ENCODE results near the gene PBX1.

PBX1 gene

DNA sequence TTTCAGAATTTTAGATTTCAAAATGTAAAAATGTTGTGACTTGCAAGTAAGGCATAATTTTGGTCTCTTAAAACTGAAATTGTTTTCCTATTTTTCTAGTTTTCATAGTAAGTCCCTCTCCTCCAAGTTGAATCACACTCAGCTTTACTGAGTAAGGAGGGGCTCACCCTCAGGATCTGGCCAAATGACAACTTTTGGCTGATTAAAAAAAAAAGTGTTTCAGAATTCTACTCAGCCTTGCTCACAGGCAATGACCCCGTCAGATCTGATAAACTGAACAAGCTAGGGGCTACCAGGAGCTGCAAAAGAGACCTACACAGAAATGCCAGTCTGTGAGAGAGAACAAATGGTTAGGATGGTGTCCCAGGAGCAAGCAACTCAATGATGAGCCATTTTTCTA is 159.8 kb downstream of the PBX1 start:
- H3K36me3 ChIP-seq (replicated peaks; ENCODE audit: low read depth, low read length): no peaks in the 10 kb centered on the region
- H3K27me3 ChIP-seq (ENCODE audit: low read depth, low read length): no peaks in the 10 kb centered on the region; the same call in 1 of the 2 replicates
- no peak overlapping the region for H3K4me2 ChIP-seq (ENCODE audit: low read length)
- H3K9me3 ChIP-seq (ENCODE audit: insufficient read depth, low read length): no peaks in the 10 kb centered on the region
- peaks cover 7% of the 10 kb centered on the region; the same call in 1 of the 2 replicates for H3K4me1 ChIP-seq (ENCODE audit: low read length)
- no peak overlapping the region for H3K27ac ChIP-seq (ENCODE audit: low read length)
- no peaks in the 10 kb centered on the region for H4K20me1 ChIP-seq (ENCODE audit: insufficient read depth, low read length)
- no peak overlapping the region for H2AFZ ChIP-seq (ENCODE audit: low read depth, low read length)
- H3K79me2 ChIP-seq (ENCODE audit: low read length): no peaks in the 10 kb centered on the region
- TF ChIP-seq, protein P1, sequence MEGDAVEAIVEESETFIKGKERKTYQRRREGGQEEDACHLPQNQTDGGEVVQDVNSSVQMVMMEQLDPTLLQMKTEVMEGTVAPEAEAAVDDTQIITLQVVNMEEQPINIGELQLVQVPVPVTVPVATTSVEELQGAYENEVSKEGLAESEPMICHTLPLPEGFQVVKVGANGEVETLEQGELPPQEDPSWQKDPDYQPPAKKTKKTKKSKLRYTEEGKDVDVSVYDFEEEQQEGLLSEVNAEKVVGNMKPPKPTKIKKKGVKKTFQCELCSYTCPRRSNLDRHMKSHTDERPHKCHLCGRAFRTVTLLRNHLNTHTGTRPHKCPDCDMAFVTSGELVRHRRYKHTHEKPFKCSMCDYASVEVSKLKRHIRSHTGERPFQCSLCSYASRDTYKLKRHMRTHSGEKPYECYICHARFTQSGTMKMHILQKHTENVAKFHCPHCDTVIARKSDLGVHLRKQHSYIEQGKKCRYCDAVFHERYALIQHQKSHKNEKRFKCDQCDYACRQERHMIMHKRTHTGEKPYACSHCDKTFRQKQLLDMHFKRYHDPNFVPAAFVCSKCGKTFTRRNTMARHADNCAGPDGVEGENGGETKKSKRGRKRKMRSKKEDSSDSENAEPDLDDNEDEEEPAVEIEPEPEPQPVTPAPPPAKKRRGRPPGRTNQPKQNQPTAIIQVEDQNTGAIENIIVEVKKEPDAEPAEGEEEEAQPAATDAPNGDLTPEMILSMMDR (IDR thresholded peaks at IDR 0.05; ENCODE audit: low read depth, low read length): no peak
- no peak for TF ChIP-seq EZH2phosphoT487 (IDR thresholded peaks at IDR 0.05; ENCODE audit: low read depth)
- no peak overlapping the region for H3K4me3 ChIP-seq (ENCODE audit: low read length)
- no peak overlapping the region for H3K9ac ChIP-seq (ENCODE audit: low read length)

DNA sequence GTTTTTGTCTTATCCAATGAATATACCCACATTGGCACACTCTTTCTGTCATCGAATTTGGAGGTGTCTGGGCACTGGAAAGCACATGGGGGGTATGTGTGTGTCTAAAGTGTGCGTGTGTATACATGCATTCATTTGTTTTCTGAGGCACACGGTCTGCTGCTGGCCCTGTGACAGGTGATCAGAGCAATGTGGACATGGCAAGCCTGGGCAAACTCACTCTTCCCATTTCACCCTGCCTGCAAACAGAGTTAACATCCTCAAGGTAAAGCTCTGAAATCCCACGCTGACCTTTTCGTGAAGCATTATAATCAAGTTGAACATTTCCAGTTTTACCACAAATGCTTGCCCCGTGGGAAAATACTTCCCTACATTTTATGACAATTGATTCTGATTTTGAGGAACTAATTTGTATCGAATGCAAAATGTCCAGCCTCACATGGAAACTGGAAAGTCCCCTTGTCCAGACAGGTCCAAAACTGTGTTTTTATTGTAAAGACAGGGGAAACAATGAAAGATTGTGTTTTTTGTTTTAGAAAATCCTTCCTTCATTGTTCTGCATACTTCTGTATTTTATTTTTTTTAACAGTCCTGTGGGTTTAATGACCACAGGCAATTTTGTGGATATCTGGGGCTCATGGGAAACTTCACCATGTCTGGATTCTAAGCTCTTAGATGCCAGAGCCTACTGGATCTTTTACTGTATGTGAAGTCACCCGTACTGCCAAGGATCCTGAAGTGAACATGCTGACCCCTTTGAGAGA is 160.9 kb downstream of the PBX1 start:
- TF ChIP-seq EZH2phosphoT487 (IDR thresholded peaks at IDR 0.05; ENCODE audit: low read depth): no peak
- TF ChIP-seq, protein P1 (IDR thresholded peaks at IDR 0.05; ENCODE audit: low read depth, low read length): no peak
- H3K27ac ChIP-seq (ENCODE audit: low read length): no peak overlapping the region
- H3K79me2 ChIP-seq (ENCODE audit: low read length): no peaks in the 10 kb centered on the region
- H2AFZ ChIP-seq (ENCODE audit: low read depth, low read length): no peak overlapping the region
- peaks cover 7% of the 10 kb centered on the region; the same call in 1 of the 2 replicates for H3K4me1 ChIP-seq (ENCODE audit: low read length)
- no peaks in the 10 kb centered on the region for H4K20me1 ChIP-seq (ENCODE audit: insufficient read depth, low read length)
- H3K36me3 ChIP-seq (replicated peaks; ENCODE audit: low read depth, low read length): no peaks in the 10 kb centered on the region
- H3K27me3 ChIP-seq (ENCODE audit: low read depth, low read length): no peaks in the 10 kb centered on the region; the same call in 1 of the 2 replicates
- no peak overlapping the region for H3K4me3 ChIP-seq (ENCODE audit: low read length)
- H3K4me2 ChIP-seq (ENCODE audit: low read length): no peak overlapping the region
- H3K9me3 ChIP-seq (ENCODE audit: insufficient read depth, low read length): no peaks in the 10 kb centered on the region
- H3K9ac ChIP-seq (ENCODE audit: low read length): no peak overlapping the region

DNA sequence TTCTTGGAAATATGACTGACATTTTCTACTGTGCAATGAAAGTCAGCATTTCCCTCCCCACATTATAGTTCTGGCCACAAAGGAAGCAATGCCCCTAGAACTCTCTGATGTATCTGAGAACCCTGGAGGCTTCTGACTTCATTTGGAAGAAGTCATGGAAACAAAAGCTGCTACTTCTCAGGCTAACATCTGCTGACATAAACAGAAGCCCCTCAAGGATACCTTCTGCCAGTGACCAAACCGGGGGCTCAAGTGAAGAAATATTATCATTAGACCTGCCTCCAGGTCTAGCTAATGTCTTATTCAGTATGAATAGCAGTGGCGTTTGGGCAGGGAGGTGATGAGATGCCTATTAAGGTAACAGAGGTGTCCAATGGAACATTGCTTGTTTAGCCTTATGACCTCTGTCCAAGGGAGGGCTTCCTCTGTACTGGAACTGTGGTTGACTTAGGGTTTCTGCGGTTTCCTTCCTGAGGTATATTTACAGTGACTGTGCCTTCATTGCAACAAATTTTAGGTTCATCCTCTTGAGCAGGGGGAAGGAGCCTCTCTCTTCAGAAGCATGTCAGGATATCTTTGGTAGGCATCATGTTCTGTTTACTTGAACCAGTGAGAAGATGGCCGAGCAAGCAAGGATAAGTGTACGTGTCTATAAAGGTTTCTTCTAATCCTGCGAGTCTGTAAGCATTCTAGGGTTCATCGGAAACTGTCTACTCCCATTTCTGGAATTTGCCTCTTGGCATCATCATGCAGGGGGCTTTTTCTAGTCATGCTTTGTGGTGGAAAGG is 161.7 kb downstream of the PBX1 start:
- H4K20me1 ChIP-seq (ENCODE audit: insufficient read depth, low read length): no peaks in the 10 kb centered on the region
- H3K79me2 ChIP-seq (ENCODE audit: low read length): no peaks in the 10 kb centered on the region
- H3K27ac ChIP-seq (ENCODE audit: low read length): no peak overlapping the region
- no peak overlapping the region for H2AFZ ChIP-seq (ENCODE audit: low read depth, low read length)
- no peak for TF ChIP-seq EZH2phosphoT487 (IDR thresholded peaks at IDR 0.05; ENCODE audit: low read depth)
- TF ChIP-seq, protein P1 (IDR thresholded peaks at IDR 0.05; ENCODE audit: low read depth, low read length): no peak
- no peaks in the 10 kb centered on the region; the same call in 1 of the 2 replicates for H3K27me3 ChIP-seq (ENCODE audit: low read depth, low read length)
- H3K9ac ChIP-seq (ENCODE audit: low read length): no peak overlapping the region
- H3K4me1 ChIP-seq (ENCODE audit: low read length): peaks cover 7% of the 10 kb centered on the region; the same call in 1 of the 2 replicates
- no peaks in the 10 kb centered on the region for H3K36me3 ChIP-seq (replicated peaks; ENCODE audit: low read depth, low read length)
- no peak overlapping the region for H3K4me2 ChIP-seq (ENCODE audit: low read length)
- no peaks in the 10 kb centered on the region for H3K9me3 ChIP-seq (ENCODE audit: insufficient read depth, low read length)
- H3K4me3 ChIP-seq (ENCODE audit: low read length): no peak overlapping the region

DNA sequence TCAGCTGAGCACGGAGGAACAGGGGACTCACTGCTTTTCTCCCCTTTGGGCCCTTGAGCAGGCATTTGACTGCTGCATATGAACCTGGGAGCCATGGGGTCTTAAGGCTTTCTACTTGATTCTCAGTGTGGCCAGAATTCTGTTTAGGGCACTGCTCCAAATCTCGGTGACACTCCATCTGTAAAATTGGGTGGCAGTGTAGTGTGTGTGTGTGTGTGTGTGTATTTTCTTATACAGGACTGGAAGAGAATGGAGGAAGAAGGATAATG is 162.2 kb downstream of the PBX1 start:
- H3K79me2 ChIP-seq (ENCODE audit: low read length): no peaks in the 10 kb centered on the region
- H3K27ac ChIP-seq (ENCODE audit: low read length): no peak overlapping the region
- no peaks in the 10 kb centered on the region for H3K36me3 ChIP-seq (replicated peaks; ENCODE audit: low read depth, low read length)
- no peaks in the 10 kb centered on the region; the same call in 1 of the 2 replicates for H3K27me3 ChIP-seq (ENCODE audit: low read depth, low read length)
- H3K4me1 ChIP-seq (ENCODE audit: low read length): peaks cover 7% of the 10 kb centered on the region; the same call in 1 of the 2 replicates
- no peaks in the 10 kb centered on the region for H3K9me3 ChIP-seq (ENCODE audit: insufficient read depth, low read length)
- no peak overlapping the region for H3K9ac ChIP-seq (ENCODE audit: low read length)
- H2AFZ ChIP-seq (ENCODE audit: low read depth, low read length): no peak overlapping the region
- no peak for TF ChIP-seq EZH2phosphoT487 (IDR thresholded peaks at IDR 0.05; ENCODE audit: low read depth)
- TF ChIP-seq, protein P1 (IDR thresholded peaks at IDR 0.05; ENCODE audit: low read depth, low read length): no peak
- no peak overlapping the region for H3K4me2 ChIP-seq (ENCODE audit: low read length)
- no peaks in the 10 kb centered on the region for H4K20me1 ChIP-seq (ENCODE audit: insufficient read depth, low read length)
- no peak overlapping the region for H3K4me3 ChIP-seq (ENCODE audit: low read length)

Measured in OCI-LY3 (cell line).